SK-N-SH treated with all-trans-retinoic acid at 6 μM for 48 hours (cell line): Measurements from ENCODE around the gene GNB2.

Experiments
- ATAC-seq: fragments of 200-7000 bp; cut with Tn5 transposase; 3 replicates; pipeline ENCODE4 v1.9.1; 2020; ENCODE audit warnings: mild to moderate bottlenecking, moderate library complexity
- ARNTL ChIP-seq: fragments of 450-650 bp; formaldehyde crosslinking; IDR thresholded peaks from 2 replicates; pipeline ENCODE4 v1.5.0; 2020; ENCODE audit warnings: low read depth, mild to moderate bottlenecking, moderate library complexity, borderline replicate concordance
- BACH2 ChIP-seq: fragments of 250-450 bp; sonication (Bioruptor Pico); IDR thresholded peaks from 2 replicates; pipeline ENCODE4 v1.9.0; 2021; ENCODE audit warnings: mild to moderate bottlenecking, borderline replicate concordance
- CREB5 ChIP-seq: fragments of 250-450 bp; sonication (Bioruptor Pico); IDR thresholded peaks from 2 replicates; pipeline ENCODE4 v1.5.1; 2020; ENCODE audit warnings: low read depth, mild to moderate bottlenecking, moderate library complexity
- CSRNP3 ChIP-seq: fragments of 250-450 bp; sonication (Bioruptor Pico); IDR thresholded peaks from 2 replicates; pipeline ENCODE4 v1.5.1; 2021; ENCODE audit warnings: mild to moderate bottlenecking, moderate library complexity
- ESRRG ChIP-seq: fragments of 250-450 bp; sonication (Bioruptor Pico); IDR thresholded peaks from 2 replicates; pipeline ENCODE4 v1.6.1; 2021; ENCODE audit warnings: mild to moderate bottlenecking
- ISL1 ChIP-seq: fragments of 250-450 bp; sonication (Bioruptor Pico); IDR thresholded peaks from 2 replicates; pipeline ENCODE4 v2.1.2; 2022; ENCODE audit warnings: mild to moderate bottlenecking, moderate library complexity
- OSR1 ChIP-seq: fragments of 250-450 bp; sonication (Bioruptor Pico); IDR thresholded peaks from 2 replicates; pipeline ENCODE4 v1.8.0; 2022; ENCODE audit warnings: moderate library complexity, mild to moderate bottlenecking, inconsistent platforms
- PATZ1 ChIP-seq: fragments of 250-450 bp; sonication (Bioruptor Pico); IDR thresholded peaks from 2 replicates; pipeline ENCODE4 v1.8.0; 2020; ENCODE audit warnings: mild to moderate bottlenecking, moderate library complexity, borderline replicate concordance
- POU6F1 ChIP-seq: fragments of 250-450 bp; sonication (Bioruptor Pico); IDR thresholded peaks from 2 replicates; pipeline ENCODE4 v1.8.0; 2021; ENCODE audit warnings: low read depth, mild to moderate bottlenecking, moderate library complexity, borderline replicate concordance
- PPARA ChIP-seq: fragments of 250-450 bp; sonication (Bioruptor Pico); IDR thresholded peaks from 2 replicates; pipeline ENCODE4 v1.5.0; 2020; ENCODE audit warnings: mild to moderate bottlenecking, borderline replicate concordance
- SNAI2 ChIP-seq: fragments of 250-450 bp; sonication (Bioruptor Pico); IDR thresholded peaks from 2 replicates; pipeline ENCODE4 v1.5.0; 2020; ENCODE audit warnings: mild to moderate bottlenecking, moderate library complexity
- TOX ChIP-seq: fragments of 250-450 bp; sonication (Bioruptor Pico); IDR thresholded peaks from 2 replicates; pipeline ENCODE4 v1.8.0; 2021; ENCODE audit warnings: mild to moderate bottlenecking, moderate library complexity, borderline replicate concordance
- TSHZ2 ChIP-seq: fragments of 250-450 bp; sonication (Bioruptor Pico); IDR thresholded peaks from 2 replicates; pipeline ENCODE4 v1.5.0; 2020; ENCODE audit warnings: mild to moderate bottlenecking, moderate library complexity
- ZC3H10 ChIP-seq: fragments of 250-450 bp; sonication (Bioruptor Pico); IDR thresholded peaks from 2 replicates; pipeline ENCODE4 v1.5.1; 2021; ENCODE audit warnings: mild to moderate bottlenecking, moderate library complexity
- ZFP30 ChIP-seq: fragments of 450-650 bp; formaldehyde crosslinking; IDR thresholded peaks from 2 replicates; pipeline ENCODE4 v1.5.0; 2022; ENCODE audit warnings: mild to moderate bottlenecking, moderate library complexity
- ZNF70 ChIP-seq: fragments of 450-650 bp; formaldehyde crosslinking; IDR thresholded peaks from 2 replicates; pipeline ENCODE4 v1.5.0; 2020; ENCODE audit warnings: mild to moderate bottlenecking, moderate library complexity
- ZNF8 ChIP-seq: fragments of 450-650 bp; formaldehyde crosslinking; IDR thresholded peaks from 2 replicates; pipeline ENCODE4 v1.5.0; 2020; ENCODE audit warnings: mild to moderate bottlenecking, moderate library complexity

GNB2 gene

GRCh38 chr7:100640517-100641440 lies 32.8 kb upstream of the GNB2 start (continued):
- no peak for TF ChIP-seq PPARA (CRISPR knock-in tag)
- TF ChIP-seq CREB5 (CRISPR knock-in tag), result no peak
- no peak for TF ChIP-seq ZFP30 (CRISPR knock-in tag)
- no peak for TF ChIP-seq ZC3H10 (CRISPR knock-in tag)
- no peak for TF ChIP-seq ZNF70 (CRISPR knock-in tag)
- TF ChIP-seq ESRRG (CRISPR knock-in tag), result no peak

- no peak for ATAC-seq
- TF ChIP-seq ESRRG (CRISPR knock-in tag) (no peak), PATZ1 (CRISPR knock-in tag) (no peak), BACH2 (no peak), ZNF8 (CRISPR knock-in tag) (no peak), OSR1 (no peak), CREB5 (CRISPR knock-in tag) (no peak), SNAI2 (CRISPR knock-in tag) (no peak), POU6F1 (CRISPR knock-in tag) (no peak), ZNF70 (CRISPR knock-in tag) (no peak), TOX (CRISPR knock-in tag) (no peak), CSRNP3 (no peak), ISL1 (no peak), ZC3H10 (CRISPR knock-in tag) (no peak)
These were observed 32.1 kb upstream of the GNB2 start, which contains the start of gene TFR2 for GRCh38 chr7:100641463-100641859. TSS of gene TFR2 (minus strand) at chr7:100641552. CDS start at chr7:100641509, 43 bp downstream.

- ATAC-seq, result no peak
- TF ChIP-seq ARNTL (no peak), ISL1 (no peak), TSHZ2 (CRISPR knock-in tag) (no peak), ZNF8 (CRISPR knock-in tag) (no peak), PPARA (CRISPR knock-in tag) (no peak)
These were observed 31.5 kb upstream of the GNB2 start for GRCh38 chr7:100641860-100642533.
